ENCODE results near the gene PANK3.
"Not testable (repeated sequence)": the region's sequence is repeated elsewhere in the genome, so short reads cannot be mapped to it uniquely, and the experiment has no call there.

Gene PANK3

DNA sequence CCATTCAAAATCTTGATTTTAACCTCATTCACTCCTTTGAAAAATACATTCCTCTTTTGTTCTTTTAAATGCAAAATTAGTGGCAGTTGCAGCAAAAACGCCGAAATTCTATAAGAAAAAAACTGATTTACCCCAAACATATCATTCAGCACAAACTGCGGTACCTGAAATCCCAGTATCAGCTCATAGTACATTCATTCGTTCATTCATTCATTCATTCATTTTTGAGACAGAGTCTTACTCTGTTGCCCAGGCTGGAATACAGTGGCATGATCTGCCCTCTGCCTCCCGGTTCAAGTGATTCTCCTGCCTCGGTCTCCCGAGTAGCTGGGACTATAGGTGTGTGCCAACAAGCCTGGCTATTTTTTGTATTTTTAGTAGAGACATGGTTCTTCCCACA, 29.6 kb downstream of the PANK3 start:
- no peak for DNase-seq

DNA sequence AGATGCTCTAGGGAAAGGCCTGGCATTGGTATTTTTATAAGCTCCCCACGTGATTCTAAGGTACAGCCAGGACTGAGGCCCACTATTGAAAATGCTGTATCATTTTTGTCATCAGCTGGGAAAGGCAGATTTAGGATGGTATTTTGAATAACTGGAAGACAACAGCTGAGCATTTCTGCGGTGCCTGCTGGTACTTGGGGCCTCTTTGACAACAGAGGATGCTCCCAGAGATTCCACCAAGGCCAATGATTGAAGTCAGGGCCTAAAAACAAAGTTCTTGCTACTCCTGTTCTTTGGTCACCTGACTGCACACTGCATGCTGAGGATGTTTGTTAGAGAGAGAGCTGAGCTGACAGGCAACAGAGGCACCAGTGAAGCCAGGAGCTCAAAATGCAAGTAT, 42.0 kb downstream of the PANK3 start:
- no peak for DNase-seq

DNA sequence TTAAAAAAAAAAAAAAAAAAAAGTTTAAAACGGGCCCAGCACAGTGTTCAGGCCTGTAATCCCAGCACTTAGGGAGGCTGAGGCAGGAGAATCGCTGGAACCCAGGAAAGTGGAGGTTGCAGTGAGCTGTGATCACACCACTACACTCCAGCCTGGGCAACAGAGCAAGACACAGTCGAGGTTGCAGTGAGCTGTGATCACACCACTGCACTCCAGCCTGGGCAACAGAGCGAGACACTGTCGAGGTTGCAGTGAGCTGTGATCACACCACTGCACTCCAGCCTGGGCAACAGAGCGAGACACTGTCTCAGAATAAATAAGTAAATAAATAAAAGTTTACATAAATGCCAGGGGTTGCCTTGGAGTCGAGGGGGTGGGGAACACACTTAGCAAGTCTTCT, 44.8 kb downstream of the PANK3 start:
- DNase-seq = not testable (repeated sequence)

- no peak for DNase-seq
These were observed 46.9 kb downstream of the PANK3 start for GRCh38 chr5:168531987-168532864.

DNA sequence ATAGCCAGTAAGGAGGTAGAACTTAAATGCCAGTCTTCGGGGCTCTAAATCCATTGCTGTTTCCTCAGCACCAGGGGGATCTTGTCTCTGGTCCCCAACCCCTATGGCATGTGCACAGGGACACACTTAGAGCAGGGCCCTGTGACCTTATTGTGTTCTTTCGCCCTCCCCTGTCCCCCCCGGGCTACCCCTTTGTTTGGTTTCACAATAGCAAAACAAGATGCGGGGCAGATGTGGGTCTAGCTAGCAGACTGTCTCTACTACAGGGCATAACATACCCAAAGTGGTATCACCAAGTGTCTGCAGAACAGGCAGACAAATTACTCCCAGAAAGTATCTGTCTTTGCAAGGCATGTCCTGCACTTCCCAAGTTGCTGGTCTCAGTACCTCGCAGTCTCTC, 48.0 kb downstream of the PANK3 start:
- no peak for DNase-seq

- no peak for DNase-seq
These were observed 48.5 kb downstream of the PANK3 start for GRCh38 chr5:168530621-168531150.

GRCh38 chr5:168529374-168530234, 49.6 kb downstream of the PANK3 start:
- no peak for DNase-seq

- DNase-seq = peak in 1 of 2 donors; percentile 7
These were observed 50.4 kb downstream of the PANK3 start, which contains the start of gene FBLL1 for GRCh38 chr5:168528521-168529373. TSS of gene FBLL1 (plus strand) at chr5:168529305. CDS start at chr5:168529505, 200 bp downstream.

- no peak for DNase-seq
These were observed 51.3 kb downstream of the PANK3 start for GRCh38 chr5:168527756-168528295.

DNA sequence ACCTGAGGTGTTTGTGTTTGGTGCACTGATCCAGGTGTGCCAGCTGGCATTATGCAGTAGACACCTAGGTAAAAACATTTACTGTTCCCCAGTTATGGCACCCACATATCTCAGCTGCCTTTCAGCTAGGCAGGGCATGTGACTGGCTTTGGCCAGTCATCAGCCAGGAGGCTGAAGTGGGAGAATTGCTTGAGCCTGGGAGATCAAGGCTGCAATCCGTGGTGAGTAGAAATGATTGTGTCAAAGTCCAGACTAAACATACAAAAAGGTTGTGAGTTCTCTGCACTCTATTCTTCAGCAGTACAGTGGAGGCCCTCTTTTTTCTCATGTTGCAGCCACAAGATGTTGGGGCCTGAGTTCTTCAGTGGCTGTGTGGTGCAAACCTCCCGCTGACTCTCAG, 53.3 kb downstream of the PANK3 start:
- DNase-seq = no peak

GRCh38 chr5:168513861-168514428, 65.2 kb downstream of the PANK3 start:
- DNase-seq = no peak

GRCh38 chr5:168502563-168503237, 76.5 kb downstream of the PANK3 start:
- no peak for DNase-seq
